Spinal cord (tissue), 10 donors: Measurements from ENCODE around the gene ING5. TPM values are rescaled to one million over a fixed set of nuclear protein-coding genes. Genes with fewer than 3 reads are reported as not detected.
"Not testable (repeated sequence)": the region's sequence is repeated elsewhere in the genome, so short reads cannot be mapped to it uniquely, and the experiment has no call there.

ENCODE experiments used
- DNase-seq, 6 donors: peaks; one replicate each; pipeline versions ENCODE4 v3.0.0 to v3.0.0-alpha.2; 2013 to 2015; ENCODE audit warnings: low spot score in 6 of 6, low read depth in 4 of 6
- H3K27ac ChIP-seq: one replicate; pipeline ENCODE4 v1.5.1; 2013; ENCODE audit warnings: low read depth, low read length, control low read depth
- H3K27me3 ChIP-seq: one replicate; pipeline ENCODE4 v1.6.1; 2013; ENCODE audit warnings: low read length; ENCODE audit not compliant: control insufficient read depth, insufficient read depth
- H3K36me3 ChIP-seq: one replicate; pipeline ENCODE4 v1.6.1; 2013; ENCODE audit warnings: low read length; ENCODE audit not compliant: control insufficient read depth, insufficient read depth
- H3K4me1 ChIP-seq: one replicate; pipeline ENCODE4 v1.6.1; 2013; ENCODE audit warnings: low read length; ENCODE audit not compliant: control insufficient read depth, insufficient read depth
- H3K4me3 ChIP-seq: one replicate; pipeline ENCODE4 v1.5.1; 2013; ENCODE audit warnings: low read depth, low read length, control low read depth
- H3K9me3 ChIP-seq: one replicate; pipeline ENCODE4 v1.6.1; 2013; ENCODE audit warnings: low read length; ENCODE audit not compliant: control insufficient read depth, insufficient read depth
- WGBS: methylation state at CpG from one replicate; pipeline ENCODE4 v1.1.5; 2013; ENCODE audit warnings: missing lambda C conversion rate; ENCODE audit not compliant: insufficient coverage; 5-methylcytosine and 5-hydroxymethylcytosine counted together
- polyA plus RNA-seq, 2 donors: library from polyadenylated mRNA; unstranded; fragments of 120-200 nt; gene quantifications; one replicate each; pipeline ENCODE4 v1.2.1, GENCODE V29; 2013; ENCODE audit not compliant: insufficient read length in 2 of 2
- total RNA-seq, 2 donors: library from RNA; depleted of rRNA in 1 of 2; stranded (reverse); fragments of 120-200 nt in 1 of 2; fragments of >200 nt in 1 of 2; gene quantifications; one replicate each; pipeline versions ENCODE4 v1.2.3 to v1.2.4, GENCODE V29; 2013 to 2014
- donor health status: healthy.

ING5 gene
- total and polyA plus RNA-seq, 4 donors: 29.9 to 51.2 (median 35.8) TPM

- Histone ChIP-seq H3K4me3 (no peak overlapping the region), H3K27ac (no peak overlapping the region)
- WGBS: 54% methylated on average over 22 of the region's 26 CpGs
Measured at GRCh38 chr2:241659150-241659739, 42.6 kb upstream of the ING5 start.

GRCh38 chr2:241660593-241661213 lies 41.1 kb upstream of the ING5 start:
- WGBS: 95% methylated on average over 13 of the region's 14 CpGs
- H3K36me3 ChIP-seq: peaks cover 56% of the 10 kb centered on the region
- H3K4me1 ChIP-seq: peaks cover 5% of the 10 kb centered on the region
- H3K27me3 ChIP-seq: no peaks in the 10 kb centered on the region
- no peak overlapping the region for H3K27ac ChIP-seq
- no peaks in the 10 kb centered on the region for H3K9me3 ChIP-seq
- H3K4me3 ChIP-seq: no peak overlapping the region
- no peak for DNase-seq

More at GRCh38 chr2:241659150-241659739, 42.6 kb upstream of the ING5 start:
- Histone ChIP-seq H3K27me3 (no peaks in the 10 kb centered on the region), H3K36me3 (peaks cover 70% of the 10 kb centered on the region), H3K9me3 (no peaks in the 10 kb centered on the region), H3K4me1 (no peaks in the 10 kb centered on the region)
- DNase-seq: peak in 3 of 6 donors; percentile 56 to 90 (median 87)

GRCh38 chr2:241662731-241663130 lies 39.1 kb upstream of the ING5 start:
- Histone ChIP-seq H3K36me3 (peaks cover 54% of the 10 kb centered on the region), H3K4me1 (peaks cover 19% of the 10 kb centered on the region)
- not testable (repeated sequence) for H3K27me3 ChIP-seq, H3K4me3 ChIP-seq, H3K27ac ChIP-seq, DNase-seq, H3K9me3 ChIP-seq
- WGBS: 90% methylated on average over 23 of the region's 24 CpGs

- Histone ChIP-seq H3K27me3 (no peaks in the 10 kb centered on the region), H3K4me3 (no peak overlapping the region), H3K9me3 (no peaks in the 10 kb centered on the region), H3K27ac (no peak overlapping the region), H3K36me3 (peaks cover 57% of the 10 kb centered on the region), H3K4me1 (peaks cover 19% of the 10 kb centered on the region)
- DNase-seq: peak in 1 of 6 donors; percentile 2
- 76% methylated on average over 19 of the region's 23 CpGs for WGBS
Measured at GRCh38 chr2:241665731-241666440, 36.0 kb upstream of the ING5 start.

- WGBS: 30% methylated on average over 38 of the region's 42 CpGs
- Histone ChIP-seq H3K9me3 (no peaks in the 10 kb centered on the region), H3K36me3 (peaks cover 59% of the 10 kb centered on the region), H3K4me1 (peaks cover 19% of the 10 kb centered on the region), H3K27ac (no peak overlapping the region), H3K27me3 (no peaks in the 10 kb centered on the region), H3K4me3 (no peak overlapping the region)
- DNase-seq: peak in 2 of 6 donors; percentile 29 to 81
Measured at GRCh38 chr2:241666627-241667400, 35.0 kb upstream of the ING5 start.

- no peaks in the 10 kb centered on the region for H3K27me3 ChIP-seq
- 95% methylated on average over 15 of the region's 21 CpGs for WGBS
- H3K36me3 ChIP-seq: peaks cover 70% of the 10 kb centered on the region
- no peak overlapping the region for H3K27ac ChIP-seq
- H3K4me3 ChIP-seq: no peak overlapping the region
- DNase-seq: no peak
- H3K4me1 ChIP-seq: peaks cover 19% of the 10 kb centered on the region
- no peaks in the 10 kb centered on the region for H3K9me3 ChIP-seq
Measured at GRCh38 chr2:241668354-241668753, 33.5 kb upstream of the ING5 start.

GRCh38 chr2:241668839-241669238 lies 33.0 kb upstream of the ING5 start:
- Histone ChIP-seq H3K4me3 (no peak overlapping the region), H3K27ac (no peak overlapping the region), H3K36me3 (peaks cover 75% of the 10 kb centered on the region), H3K9me3 (no peaks in the 10 kb centered on the region), H3K27me3 (no peaks in the 10 kb centered on the region), H3K4me1 (peaks cover 21% of the 10 kb centered on the region)
- 70% methylated on average over 5 of the region's 12 CpGs for WGBS
- no peak for DNase-seq

GRCh38 chr2:241670333-241671110 lies 31.3 kb upstream of the ING5 start:
- Histone ChIP-seq H3K4me3 (no peak overlapping the region), H3K36me3 (peaks cover 92% of the 10 kb centered on the region), H3K27me3 (no peaks in the 10 kb centered on the region), H3K9me3 (no peaks in the 10 kb centered on the region), H3K4me1 (peaks cover 21% of the 10 kb centered on the region), H3K27ac (no peak overlapping the region)
- 93% methylated on average over 31 of the region's 31 CpGs for WGBS
- no peak for DNase-seq
